Upper lobe of left lung (tissue), 4 donors: ENCODE measurements around the gene DPP3.
"Not testable (repeated sequence)": the region's sequence is repeated elsewhere in the genome, so short reads cannot be mapped to it uniquely, and the experiment has no call there.

Experiments
- EP300 ChIP-seq, 4 donors: sonication (generic); formaldehyde crosslinking; IDR thresholded peaks; one replicate each; pipeline ENCODE4 v1.5.1; 2017; ENCODE audit warnings: antibody characterized with exemption in 4 of 4, control low read depth in 2 of 4
- POLR2A ChIP-seq, 4 donors: fragments of 450-650 bp; IDR thresholded peaks; one replicate each; pipeline ENCODE4 v1.5.1; 2016 to 2017; ENCODE audit warnings: antibody characterized with exemption in 4 of 4, mild to moderate bottlenecking in 2 of 4
- POLR2AphosphoS5 ChIP-seq, 2 donors: sonication (generic); formaldehyde crosslinking; IDR thresholded peaks; one replicate each; pipeline ENCODE4 v1.5.1; 2017; ENCODE audit warnings: antibody characterized with exemption in 2 of 2
- TF ChIP-seq, protein P1 (sequence below), 6 experiments: fragments of 450-650 bp in 4 of 6; fragments of 200-600 bp in 2 of 6; sonication (generic) in 2 of 6; IDR thresholded peaks; one replicate each; pipeline ENCODE4 v1.5.1; 2016 to 2019; ENCODE audit warnings: antibody characterized with exemption in 6 of 6

DNA sequence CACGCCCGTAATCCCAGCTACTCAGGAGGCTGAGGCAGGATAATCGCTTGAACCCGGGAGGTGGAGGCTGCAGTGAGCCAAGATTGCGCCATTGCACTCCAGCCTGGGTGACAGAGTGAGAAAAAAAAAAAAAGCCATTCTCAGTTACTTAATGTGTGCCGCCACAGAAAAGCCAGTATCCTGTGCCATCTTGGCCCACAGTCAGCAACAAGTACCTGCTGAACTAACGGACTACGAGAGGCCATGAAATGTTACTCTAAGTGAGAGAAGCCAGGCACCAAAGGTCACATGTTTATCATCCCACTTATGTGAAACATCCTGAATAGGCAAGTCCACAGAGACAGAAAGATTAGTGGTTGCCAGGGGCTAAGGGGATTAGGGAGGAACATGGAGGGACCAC lies 60.4 kb downstream of the DPP3 start:
- TF ChIP-seq, protein P1, sequence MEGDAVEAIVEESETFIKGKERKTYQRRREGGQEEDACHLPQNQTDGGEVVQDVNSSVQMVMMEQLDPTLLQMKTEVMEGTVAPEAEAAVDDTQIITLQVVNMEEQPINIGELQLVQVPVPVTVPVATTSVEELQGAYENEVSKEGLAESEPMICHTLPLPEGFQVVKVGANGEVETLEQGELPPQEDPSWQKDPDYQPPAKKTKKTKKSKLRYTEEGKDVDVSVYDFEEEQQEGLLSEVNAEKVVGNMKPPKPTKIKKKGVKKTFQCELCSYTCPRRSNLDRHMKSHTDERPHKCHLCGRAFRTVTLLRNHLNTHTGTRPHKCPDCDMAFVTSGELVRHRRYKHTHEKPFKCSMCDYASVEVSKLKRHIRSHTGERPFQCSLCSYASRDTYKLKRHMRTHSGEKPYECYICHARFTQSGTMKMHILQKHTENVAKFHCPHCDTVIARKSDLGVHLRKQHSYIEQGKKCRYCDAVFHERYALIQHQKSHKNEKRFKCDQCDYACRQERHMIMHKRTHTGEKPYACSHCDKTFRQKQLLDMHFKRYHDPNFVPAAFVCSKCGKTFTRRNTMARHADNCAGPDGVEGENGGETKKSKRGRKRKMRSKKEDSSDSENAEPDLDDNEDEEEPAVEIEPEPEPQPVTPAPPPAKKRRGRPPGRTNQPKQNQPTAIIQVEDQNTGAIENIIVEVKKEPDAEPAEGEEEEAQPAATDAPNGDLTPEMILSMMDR (IDR thresholded peaks at IDR 0.05) = not testable (repeated sequence)
- not testable (repeated sequence) for TF ChIP-seq POLR2A, POLR2AphosphoS5, EP300 (IDR thresholded peaks at IDR 0.05)
